ENCODE results near the gene CCNF.
A peak's percentile ranks its signal among the peaks of the same experiment; 100 is the strongest.
"Not testable (repeated sequence)": the region's sequence is repeated elsewhere in the genome, so short reads cannot be mapped to it uniquely, and the experiment has no call there.

The CCNF gene, protein sequence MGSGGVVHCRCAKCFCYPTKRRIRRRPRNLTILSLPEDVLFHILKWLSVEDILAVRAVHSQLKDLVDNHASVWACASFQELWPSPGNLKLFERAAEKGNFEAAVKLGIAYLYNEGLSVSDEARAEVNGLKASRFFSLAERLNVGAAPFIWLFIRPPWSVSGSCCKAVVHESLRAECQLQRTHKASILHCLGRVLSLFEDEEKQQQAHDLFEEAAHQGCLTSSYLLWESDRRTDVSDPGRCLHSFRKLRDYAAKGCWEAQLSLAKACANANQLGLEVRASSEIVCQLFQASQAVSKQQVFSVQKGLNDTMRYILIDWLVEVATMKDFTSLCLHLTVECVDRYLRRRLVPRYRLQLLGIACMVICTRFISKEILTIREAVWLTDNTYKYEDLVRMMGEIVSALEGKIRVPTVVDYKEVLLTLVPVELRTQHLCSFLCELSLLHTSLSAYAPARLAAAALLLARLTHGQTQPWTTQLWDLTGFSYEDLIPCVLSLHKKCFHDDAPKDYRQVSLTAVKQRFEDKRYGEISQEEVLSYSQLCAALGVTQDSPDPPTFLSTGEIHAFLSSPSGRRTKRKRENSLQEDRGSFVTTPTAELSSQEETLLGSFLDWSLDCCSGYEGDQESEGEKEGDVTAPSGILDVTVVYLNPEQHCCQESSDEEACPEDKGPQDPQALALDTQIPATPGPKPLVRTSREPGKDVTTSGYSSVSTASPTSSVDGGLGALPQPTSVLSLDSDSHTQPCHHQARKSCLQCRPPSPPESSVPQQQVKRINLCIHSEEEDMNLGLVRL

DNA sequence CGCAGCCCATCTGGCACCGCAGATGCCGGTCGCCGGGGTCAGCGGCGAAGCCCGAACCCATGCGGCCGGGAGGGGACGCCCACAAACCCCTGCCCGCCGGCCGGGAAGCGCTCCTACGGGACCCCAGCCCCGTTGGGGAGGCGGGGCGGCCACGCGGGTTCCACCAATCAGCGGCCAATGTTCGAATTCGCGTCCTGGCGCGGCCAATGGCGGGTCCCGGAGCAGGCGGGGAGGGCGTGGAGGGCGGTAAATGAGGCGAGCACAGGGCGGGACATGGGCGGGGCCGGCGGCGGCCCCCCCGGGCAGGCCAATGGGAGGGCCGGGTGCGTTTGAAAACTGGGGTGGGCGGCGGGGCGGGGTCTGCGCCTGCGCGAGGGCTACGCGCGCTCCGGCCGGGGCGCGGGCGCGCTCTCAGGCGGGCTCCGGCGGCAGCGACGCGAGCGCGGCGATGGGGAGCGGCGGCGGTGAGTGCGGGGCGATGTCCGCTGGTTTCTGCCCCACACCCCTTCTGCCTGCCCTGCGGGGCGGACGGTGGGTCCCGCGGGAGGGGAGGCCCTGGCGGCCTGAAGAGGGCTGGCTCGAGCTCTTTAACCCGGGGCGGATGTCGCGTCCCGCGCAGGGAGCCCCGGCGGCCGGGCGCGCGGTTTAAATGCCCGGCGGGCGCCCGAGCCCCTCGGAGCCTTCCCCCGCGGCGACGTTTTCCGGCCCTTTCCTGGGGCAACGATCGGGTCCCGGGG lies at the start of gene CCNF:
CCNF (plus strand) TSS at position 414 of the 737 bp plus-strand sequence; CDS start at position 449, 35 bp downstream.
- DNase-seq = peak; percentile 98

DNA sequence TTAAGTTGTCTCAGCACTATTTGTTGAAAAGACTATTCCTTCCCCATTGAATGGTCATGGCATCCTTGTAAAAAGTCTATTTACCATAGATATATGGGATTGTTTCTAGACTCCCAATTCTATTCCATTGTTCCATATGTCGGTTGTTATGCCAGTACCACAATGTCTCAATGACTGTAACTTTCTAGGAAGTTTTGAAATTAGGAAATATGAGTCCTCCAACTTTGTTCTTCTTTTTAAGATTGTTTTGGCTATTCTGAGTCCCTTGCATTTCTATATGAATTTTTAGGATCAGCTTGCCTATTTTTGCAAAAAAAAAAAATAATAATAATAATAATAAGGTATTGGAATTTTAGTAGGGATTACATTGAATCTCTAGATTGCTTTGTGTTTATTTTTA lies 45.7 kb upstream of the CCNF start:
- no peak for DNase-seq

DNA sequence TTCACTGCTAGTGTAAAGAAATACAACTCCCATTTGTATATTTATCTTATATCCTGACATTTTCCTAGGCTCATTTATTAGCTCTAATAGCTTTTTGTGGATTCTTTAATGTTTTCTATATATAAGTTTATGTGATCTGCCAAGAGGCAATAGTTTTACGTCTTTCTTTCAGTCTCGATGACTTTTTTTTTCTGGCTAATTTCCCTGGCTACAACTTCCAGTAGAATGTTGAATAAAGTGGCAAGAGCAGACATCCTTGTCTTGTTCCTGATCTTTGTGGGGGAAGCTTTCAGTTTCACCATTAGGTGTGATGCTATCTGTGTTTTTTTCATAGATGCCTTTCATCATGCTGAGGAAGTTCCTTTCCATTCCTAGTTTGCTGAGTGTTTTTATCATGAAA lies 44.8 kb upstream of the CCNF start:
- DNase-seq = no peak

DNA sequence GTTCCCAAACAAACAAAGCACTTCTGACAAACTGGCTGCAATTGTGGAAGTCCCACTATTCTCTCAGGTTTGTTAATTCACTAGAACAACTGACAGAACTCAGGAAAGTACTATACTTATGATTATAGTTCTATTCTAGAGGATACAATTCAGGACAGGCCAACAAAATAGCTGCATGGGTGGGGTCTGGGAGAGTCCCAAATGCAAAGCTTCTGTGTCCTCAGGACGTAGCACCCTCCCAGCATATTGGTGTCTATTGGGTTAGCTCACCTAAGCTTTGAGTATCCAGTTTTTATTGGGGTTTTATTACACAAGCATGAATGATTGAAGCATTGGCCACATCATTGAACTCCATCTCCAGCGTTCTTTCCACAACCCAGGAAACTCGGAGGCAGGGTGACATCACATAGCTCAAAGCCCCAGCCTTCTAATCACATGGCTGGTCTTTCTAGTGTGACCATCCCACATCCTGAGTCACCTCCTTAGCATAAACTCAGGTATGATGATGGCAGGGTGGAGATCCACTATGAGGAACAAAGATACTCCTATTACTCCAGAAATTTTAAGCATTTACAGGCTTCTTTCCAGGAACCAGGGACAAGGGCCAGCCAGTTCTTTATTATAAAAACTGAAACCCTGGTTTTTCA lies 43.9 kb upstream of the CCNF start:
- DNase-seq = peak; percentile 70

DNA sequence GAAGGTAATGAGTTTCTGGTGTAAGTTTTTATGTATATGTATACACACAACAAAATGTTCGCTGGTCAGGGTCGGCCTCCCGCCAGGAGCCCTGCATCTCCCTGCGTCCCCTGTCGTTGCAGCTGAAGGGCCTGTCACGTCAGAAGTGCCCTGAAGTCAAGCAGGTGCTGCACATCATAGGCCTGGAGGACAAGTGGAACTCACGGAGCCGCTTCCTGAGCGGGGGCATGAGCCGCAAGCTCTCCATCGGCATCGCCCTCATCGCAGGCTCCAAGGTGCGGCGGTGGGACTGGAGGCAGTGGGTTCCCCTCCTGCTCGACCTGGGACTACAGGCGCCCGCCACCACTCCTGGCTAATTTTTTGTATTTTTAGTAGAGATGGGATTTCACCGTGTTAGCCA lies 43.3 kb upstream of the CCNF start:
- DNase-seq = not testable (repeated sequence)

DNA sequence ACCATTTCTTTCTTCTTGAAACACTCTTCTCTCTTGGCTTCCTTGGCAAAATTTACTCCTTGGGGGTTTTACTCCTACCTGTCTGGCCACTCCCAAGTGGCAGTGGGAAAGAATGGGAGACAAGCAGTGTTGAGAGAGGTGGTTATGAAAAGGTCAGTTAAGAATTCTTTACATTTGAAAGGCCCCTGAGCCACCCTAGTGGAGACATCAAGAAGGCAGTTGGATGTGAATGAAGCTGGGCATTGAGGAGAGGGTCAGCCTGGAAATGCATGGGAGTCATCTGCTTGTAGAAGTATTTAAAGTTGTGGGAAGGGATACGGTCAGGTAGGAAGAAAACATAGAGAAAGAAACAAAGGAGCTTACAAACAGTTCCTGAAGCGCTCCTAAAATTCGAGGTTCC lies 42.3 kb upstream of the CCNF start:
- DNase-seq = no peak

DNA sequence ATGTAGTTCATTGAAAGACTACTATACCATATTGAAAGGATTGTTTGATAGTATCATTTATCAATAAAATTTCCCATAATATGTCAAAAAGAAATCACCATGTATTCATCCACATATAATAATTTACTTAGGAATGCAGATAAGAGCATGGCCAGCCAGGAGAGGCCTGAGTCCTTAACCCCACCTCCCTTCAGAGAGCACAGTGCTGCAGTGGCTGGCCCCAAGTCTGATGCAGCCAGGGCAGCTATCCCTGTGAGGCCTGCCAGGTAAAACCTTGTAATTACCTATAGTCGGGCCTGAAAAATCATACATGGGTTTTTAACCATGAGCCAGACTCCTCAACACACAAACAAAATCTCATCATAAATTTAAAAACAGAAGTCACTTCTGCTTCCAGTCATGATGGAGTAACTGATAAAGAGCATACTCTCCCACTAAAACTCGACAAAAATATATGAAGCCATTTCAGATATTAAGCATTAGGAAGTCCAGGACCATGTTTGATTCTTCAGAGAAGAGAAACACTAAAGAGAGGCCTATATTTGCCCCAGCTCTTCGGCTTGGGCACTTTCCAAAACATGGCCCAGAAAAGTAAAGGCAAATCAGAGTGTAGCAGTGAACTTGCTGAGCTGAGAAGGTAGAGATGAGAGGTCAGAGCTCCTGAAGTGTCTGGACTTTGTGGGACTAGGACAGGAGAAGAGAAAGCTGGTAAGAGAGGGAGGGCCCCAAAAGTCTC lies 40.9 kb upstream of the CCNF start:
- DNase-seq = no peak

DNA sequence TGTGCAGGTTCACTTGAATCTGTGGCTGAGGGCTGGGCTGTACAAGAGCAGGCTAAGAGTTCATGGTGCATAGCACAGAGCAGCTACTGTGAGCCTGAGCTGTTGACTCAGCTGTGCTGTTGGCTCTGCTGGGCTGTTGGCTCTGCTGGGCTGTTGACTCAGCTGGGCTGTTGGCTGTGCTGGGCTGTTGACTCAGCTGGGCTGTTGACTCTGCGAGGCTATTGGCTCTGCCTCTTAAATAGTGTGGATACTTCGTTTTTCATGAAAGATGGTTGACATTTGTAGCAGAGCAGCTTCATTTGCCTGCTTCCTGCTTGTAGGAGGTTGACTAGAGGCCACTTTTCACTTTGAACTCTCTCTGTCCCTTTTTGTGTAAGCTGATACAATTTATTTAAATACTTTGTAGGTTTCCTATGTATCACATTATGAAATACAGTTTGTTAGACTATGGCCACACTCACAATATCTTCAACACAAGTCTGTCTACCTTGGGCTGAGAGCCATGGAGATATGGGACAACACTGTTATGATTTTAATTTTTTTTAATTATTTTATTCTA lies 40.3 kb upstream of the CCNF start:
- DNase-seq = no peak

DNA sequence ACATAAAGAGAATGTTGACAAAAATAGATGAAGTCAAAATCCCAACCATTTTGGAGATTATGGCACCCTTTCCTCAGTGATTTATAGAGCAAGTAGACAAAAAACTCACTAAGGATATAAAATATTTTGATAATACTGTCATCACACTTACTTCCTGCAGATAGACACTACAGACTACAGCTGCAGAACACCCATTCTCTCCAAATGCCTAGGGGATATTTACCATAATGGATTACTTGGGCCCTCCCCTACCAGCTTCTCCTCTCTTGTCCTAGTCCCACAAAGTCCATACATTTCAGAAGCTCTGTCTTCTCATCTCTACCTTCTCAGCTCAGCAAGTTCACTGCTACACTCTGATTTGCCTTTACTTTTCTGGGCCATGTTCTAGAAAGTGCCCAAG lies 37.2 kb upstream of the CCNF start:
- DNase-seq = no peak

DNA sequence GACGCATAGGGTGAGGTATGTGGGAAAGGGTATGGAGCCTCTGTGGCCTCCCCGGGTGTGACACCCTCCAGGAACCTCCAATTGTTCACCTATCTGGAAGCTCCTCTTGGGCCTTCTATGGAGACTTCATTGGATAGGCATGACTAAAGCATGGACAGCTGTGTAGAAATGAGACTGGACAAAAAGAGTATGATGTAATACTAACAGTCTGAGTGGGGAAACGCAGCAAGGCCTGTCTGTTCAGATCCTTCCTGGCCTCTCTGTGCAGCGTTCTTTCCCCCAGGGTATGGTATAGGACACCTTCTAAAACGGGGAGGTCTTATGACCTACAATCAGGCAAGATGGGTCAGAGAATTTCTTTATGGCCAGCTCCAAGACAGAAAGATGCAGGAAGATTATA lies 30.7 kb upstream of the CCNF start:
- DNase-seq = no peak

DNA sequence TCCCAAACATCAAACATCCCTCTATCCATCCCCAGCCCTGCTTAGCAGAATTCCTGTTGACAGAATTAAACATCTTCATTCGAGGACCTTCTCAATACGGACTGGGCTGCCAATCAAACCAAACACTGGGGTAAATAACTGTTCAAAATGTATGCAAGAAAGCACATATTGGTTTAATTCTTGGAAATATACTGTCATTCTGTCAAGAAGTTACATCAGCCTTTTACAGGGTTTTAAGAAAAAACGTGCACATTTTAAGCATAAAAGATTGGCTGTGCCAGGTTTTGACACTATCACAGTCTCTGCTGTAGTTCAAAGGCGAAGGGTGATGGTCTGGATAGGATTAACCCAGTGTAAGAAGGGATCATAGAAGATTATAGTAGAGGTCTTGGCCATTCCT lies 25.1 kb upstream of the CCNF start:
- no peak for DNase-seq

DNA sequence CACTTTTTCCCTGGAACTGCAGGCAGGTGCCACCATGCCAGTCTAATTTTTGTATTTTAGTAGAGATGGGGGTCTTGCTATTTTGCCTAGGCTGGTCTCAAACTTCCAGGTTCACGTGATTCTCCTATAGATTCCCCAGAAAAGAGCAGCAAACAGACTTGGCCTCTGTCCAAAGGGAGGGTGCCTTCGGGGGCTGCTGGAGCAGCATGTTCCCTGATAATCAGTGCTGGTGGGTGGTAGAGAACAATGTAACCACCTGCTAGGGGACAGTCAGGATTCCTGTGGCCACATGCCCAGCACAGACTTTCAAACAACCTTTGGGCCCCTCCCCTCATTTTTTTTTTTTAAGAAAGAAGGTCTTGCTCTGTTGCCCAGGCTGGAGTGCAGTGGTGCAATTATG lies 14.2 kb upstream of the CCNF start:
- no peak for DNase-seq

DNA sequence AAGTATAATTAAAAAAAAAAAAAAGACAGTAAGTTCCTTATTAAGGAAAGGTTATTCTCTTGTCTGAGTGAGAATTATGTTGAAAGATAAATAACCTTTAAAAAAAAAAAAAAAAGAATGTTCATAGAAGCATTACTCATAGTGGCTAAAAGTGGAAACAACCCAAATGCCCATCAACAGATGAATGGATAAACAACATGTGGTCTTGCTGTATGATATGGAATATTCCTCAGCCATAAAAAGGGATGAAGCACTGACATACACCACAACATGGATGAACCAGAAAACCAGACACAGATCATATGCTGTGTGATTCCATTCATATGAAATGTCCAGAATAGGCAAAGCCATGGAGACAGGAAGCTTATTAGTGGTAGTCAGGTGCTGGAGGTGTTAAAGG lies 9.2 kb upstream of the CCNF start:
- no peak for DNase-seq

DNA sequence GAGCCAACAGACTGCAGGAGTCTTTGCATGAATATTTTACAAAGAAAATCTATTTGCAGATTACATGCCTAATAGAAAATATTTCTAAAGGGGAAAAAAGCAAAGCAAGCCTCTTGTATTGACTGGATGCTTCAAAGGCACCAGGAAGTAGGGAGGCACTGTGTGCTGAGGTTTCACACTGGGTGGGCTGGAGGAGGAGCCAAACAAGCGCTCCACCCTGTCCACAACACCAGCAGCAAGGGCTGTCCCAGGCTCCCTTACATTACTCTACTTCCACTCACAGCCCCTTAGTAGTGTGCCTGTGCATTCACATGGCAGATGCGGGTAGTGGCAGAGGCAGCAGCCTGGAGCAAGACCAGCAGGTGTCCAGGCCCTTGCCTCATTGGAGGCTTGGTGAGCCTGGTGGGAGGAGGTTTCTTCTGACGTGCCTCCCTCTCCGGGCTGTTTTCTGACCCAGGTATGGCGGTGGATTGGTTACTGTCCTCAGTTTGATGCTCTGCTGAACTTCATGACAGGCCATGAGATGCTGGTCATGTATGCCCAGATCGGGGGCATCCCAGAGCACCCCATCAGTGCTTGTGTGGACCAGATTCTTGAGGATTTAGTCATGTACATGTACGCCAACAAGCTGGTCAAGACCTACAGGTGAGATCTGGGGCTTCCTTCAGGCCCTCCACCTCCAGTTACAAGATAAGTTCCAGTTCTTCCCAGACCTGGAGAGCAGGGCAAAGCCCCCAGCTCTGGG lies 7.0 kb upstream of the CCNF start:
- DNase-seq = no peak

DNA sequence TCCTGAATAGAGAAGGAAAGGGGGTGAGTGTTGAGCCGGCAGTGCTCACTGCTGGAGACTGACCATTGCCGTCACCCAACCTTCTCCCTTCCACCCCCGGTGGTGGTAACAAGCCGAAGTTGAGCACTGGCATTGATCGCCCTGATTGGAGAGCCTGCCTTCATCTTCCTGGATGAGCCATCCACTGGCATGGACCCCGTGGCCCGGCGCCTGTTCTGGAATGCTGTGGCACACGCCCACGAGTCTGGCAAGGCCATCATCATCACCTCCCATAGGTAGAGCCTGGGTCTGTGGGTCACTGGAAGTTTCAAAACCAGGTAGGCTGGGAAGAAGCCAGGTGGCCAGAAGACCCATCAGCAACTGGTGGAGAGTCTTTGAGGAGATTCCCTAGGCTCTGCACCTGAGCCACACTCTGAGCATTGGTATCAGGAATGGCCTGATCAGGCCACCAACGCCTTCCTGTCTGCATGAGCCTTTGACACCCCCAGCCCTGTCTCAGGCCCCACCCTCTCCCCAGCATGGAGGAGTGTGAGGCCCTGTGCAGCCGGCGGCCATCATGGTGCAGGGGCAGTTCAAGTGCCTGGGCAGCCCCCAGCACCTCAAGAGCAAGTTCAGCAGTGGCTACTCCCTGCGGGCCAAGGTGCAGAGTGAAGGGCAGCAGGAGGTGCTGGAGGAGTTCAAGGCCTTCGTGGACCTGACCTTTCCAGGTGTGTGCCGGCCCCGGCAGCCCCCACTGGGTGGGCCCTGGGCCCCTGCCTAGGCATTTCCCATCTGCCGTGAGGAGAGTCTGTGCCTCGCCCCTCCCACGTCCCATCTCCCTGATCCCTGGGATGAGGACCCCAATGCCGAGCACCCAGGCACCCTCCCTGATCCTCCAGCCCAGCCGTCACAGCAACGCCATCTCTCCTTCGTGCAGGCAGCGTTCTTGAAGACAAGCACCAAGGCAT lies 4.9 kb upstream of the CCNF start:
- no peak for DNase-seq

DNA sequence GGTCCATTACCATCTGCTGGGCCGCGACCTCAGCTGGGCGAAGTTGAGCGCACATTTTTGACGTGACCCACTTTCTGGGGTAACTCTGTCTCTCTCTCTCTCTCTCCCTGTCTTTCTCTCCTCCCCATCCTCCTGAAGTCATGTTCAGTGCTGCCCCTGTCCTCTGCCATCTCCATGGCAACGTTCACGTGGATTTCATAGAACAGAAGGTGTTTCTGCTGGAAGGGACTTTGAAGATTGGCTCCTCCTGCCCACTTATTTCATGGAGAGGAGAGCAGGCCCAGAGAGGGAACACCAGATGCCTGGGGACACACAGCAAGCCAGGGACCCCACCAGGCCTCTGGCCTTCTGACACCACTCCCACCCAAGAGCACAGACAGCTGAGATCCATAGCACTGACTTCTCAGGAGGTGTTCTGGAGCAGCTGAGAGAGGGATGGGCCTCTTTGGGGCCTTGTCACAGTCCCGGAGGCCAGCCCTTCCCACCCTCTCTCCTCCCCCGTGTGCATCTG lies 4.2 kb upstream of the CCNF start:
- DNase-seq = no peak

DNA sequence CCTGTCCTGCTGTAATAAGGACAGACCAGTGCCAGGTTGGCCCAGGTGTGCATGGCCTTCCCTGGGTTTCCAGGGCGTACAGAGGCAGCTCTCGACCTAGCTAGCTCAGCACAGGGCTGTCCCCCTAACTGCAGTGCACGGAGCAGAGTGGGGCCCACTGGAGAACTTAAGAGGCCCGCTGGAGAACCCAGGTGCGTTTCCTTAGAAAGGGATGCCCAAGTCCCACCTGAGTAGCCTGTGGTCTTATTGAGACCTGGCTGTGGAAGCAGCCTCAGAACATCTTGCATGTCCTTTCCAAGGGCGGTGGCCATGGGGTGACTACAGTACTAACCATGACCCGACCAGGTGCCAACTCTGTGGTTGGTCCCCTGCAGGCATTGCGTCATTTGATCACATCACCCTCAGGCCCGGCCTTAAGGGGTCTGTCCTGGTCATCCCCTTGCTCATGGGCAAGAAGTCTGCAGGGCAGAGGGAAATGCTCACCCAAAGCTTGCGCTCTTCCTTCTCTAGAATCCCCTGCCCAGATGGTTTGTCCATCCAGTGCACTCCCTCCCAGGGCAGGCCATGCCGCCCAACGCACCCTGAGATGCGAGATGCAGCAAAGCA lies 3.3 kb upstream of the CCNF start:
- DNase-seq = no peak

DNA sequence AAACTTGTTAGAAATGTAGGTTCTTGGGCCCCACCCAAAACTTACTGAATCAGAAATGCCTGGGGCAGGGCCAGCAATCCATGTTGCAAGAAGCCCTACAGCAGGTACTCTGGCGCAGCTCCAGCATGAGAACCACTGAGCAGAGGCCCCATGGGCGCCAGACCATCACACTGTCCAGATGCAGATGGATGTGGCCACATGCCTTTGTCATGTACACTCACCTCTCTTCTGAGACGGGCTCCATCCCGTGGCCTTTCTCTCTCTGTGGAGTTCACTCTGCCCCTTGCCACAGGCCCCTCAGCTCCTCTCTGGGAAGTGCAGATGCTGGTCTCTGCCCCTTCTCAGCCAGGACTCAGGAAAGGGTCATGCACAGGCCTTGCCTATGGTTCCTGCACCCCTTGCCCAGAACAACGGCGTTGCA lies 2.3 kb upstream of the CCNF start:
- DNase-seq = no peak

DNA sequence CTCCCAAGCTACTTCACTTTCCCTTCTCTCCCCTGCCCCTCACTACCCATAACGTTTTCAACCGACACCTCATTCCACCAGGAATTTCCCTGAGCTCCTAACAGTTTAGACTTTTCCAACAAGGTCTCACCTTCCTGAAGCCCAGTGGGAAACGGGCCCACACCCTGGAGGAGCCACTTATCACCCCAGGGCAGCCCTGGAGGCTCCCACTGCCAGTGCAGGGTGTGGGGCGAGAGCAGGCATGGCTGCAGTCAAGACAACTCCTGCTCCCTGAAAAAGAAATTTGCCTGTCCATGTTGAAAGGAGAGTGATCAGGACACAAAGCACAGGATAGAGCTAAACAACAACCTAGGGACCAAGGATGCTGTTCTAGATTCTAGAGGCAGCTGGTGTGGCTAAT lies 1.7 kb upstream of the CCNF start:
- DNase-seq = no peak
